Neural cell (in vitro differentiated cells): ENCODE results near the gene PROSER1. TPM values are rescaled to one million over a fixed set of nuclear protein-coding genes. Genes with fewer than 3 reads are reported as not detected.

Experiments
- H2AFZ ChIP-seq: fragments of 200-600, 300-800 bp; sonication (generic), shearing (Covaris generic); 2 replicates; pipeline ENCODE4 v1.6.0; 2014; ENCODE audit warnings: low read depth, mild to moderate bottlenecking, antibody characterized with exemption, low read length, moderate library complexity
- H3F3A ChIP-seq: fragments of 200-600 bp; shearing (Covaris generic); 2 replicates; pipeline ENCODE4 v1.6.1; 2016; ENCODE audit warnings: mild to moderate bottlenecking, moderate library complexity, mixed read lengths, antibody characterized with exemption, low read length; ENCODE audit not compliant: insufficient read depth, poor library complexity, severe bottlenecking
- H3K27ac ChIP-seq: fragments of 200-600, 300-800 bp; sonication (generic), shearing (Covaris generic); 2 replicates; pipeline ENCODE4 v1.5.1; 2014; ENCODE audit warnings: mild to moderate bottlenecking, low read length, moderate library complexity
- H3K27me3 ChIP-seq: fragments of 300-800, 200-600 bp; sonication (generic), shearing (Covaris generic); 2 replicates; pipeline ENCODE4 v1.6.0; 2014; ENCODE audit warnings: mild to moderate bottlenecking, low read depth, low read length, moderate library complexity; ENCODE audit not compliant: insufficient read depth
- H3K36me3 ChIP-seq: fragments of 300-800, 200-600 bp; sonication (generic), shearing (Covaris generic); 2 replicates; pipeline ENCODE4 v1.5.1; 2014; ENCODE audit warnings: mild to moderate bottlenecking, antibody characterized with exemption, low read length, moderate library complexity; ENCODE audit not compliant: insufficient read depth
- H3K4me2 ChIP-seq: fragments of 300-800, 200-600 bp; sonication (generic), shearing (Covaris generic); 2 replicates; pipeline ENCODE4 v1.6.0; 2014; ENCODE audit warnings: mild to moderate bottlenecking, low read length
- H3K4me3 ChIP-seq: fragments of 300-800, 200-600 bp; sonication (generic), shearing (Covaris generic); 2 replicates; pipeline ENCODE4 v1.5.1; 2014; ENCODE audit warnings: mild to moderate bottlenecking, low read length, moderate library complexity
- H3K79me2 ChIP-seq: fragments of 200-600 bp; shearing (Covaris generic); replicated peaks from 2 replicates; pipeline ENCODE4 v1.6.0; 2014; ENCODE audit warnings: mild to moderate bottlenecking, low read length, moderate library complexity; ENCODE audit not compliant: insufficient read depth
- H3K9ac ChIP-seq: fragments of 300-800, 200-600 bp; sonication (generic), shearing (Covaris generic); 2 replicates; pipeline ENCODE4 v1.6.1; 2016; ENCODE audit warnings: mild to moderate bottlenecking, low read length, mixed read lengths
- H3K9me2 ChIP-seq: fragments of 200-600 bp; shearing (Covaris generic); 2 replicates; pipeline ENCODE4 v1.6.1; 2016; ENCODE audit warnings: mild to moderate bottlenecking, low read length, mixed read lengths; ENCODE audit not compliant: insufficient read depth
- H3K9me3 ChIP-seq: fragments of 200-600, 300-800 bp; sonication (generic), shearing (Covaris generic); 2 replicates; pipeline ENCODE4 v1.6.1; 2016; ENCODE audit warnings: mild to moderate bottlenecking, mixed run types, low read length, moderate library complexity, mixed read lengths
- H4K20me1 ChIP-seq: fragments of 200-600 bp; shearing (Covaris generic); 2 replicates; pipeline ENCODE4 v1.6.1; 2016; ENCODE audit warnings: mild to moderate bottlenecking, mixed run types; ENCODE audit not compliant: insufficient read depth
- EP300 ChIP-seq: fragments of 450-650 bp; conservative IDR thresholded peaks from 2 replicates; pipeline ENCODE4 v1.6.1; 2014; ENCODE audit warnings: antibody characterized with exemption, mild to moderate bottlenecking, moderate library complexity; ENCODE audit not compliant: poor library complexity, severe bottlenecking
- EZH2 ChIP-seq: fragments of 200-600, 300-800 bp; shearing (Covaris generic), sonication (generic); IDR thresholded peaks from 2 replicates; pipeline ENCODE4 v1.6.1; 2014; ENCODE audit warnings: antibody characterized with exemption, low read length, borderline replicate concordance, mild to moderate bottlenecking; ENCODE audit not compliant: insufficient read depth, poor library complexity, severe bottlenecking
- MXI1 ChIP-seq: fragments of 450-650 bp; conservative IDR thresholded peaks from 2 replicates; pipeline ENCODE4 v1.6.1; 2014; ENCODE audit warnings: antibody characterized with exemption, mild to moderate bottlenecking; ENCODE audit not compliant: poor library complexity, severe bottlenecking
- POLR2AphosphoS5 ChIP-seq: IDR thresholded peaks from 2 replicates; pipeline ENCODE4 v1.6.1; 2012
- RAD21 ChIP-seq: fragments of 450-650 bp; conservative IDR thresholded peaks from 2 replicates; pipeline ENCODE4 v1.6.1; 2014; ENCODE audit warnings: antibody characterized with exemption, mild to moderate bottlenecking, moderate library complexity
- SMC3 ChIP-seq: fragments of 450-650 bp; conservative IDR thresholded peaks from 2 replicates; pipeline ENCODE4 v1.6.1; 2014; ENCODE audit warnings: antibody characterized with exemption, mild to moderate bottlenecking, moderate library complexity; ENCODE audit not compliant: poor library complexity
- TAF1 ChIP-seq: IDR thresholded peaks from 2 replicates; pipeline ENCODE4 v1.6.1; 2012; ENCODE audit warnings: low read depth
- polyA plus RNA-seq: library from polyadenylated mRNA; depleted of rRNA; stranded (reverse); fragments of >200 nt; gene quantifications from 2 replicates; pipeline ENCODE4 v1.2.3, GENCODE V29; 2014
- TF ChIP-seq, protein P1 (sequence below): fragments of 450-650 bp; IDR thresholded peaks from 2 replicates; pipeline ENCODE4 v1.5.1; 2014; ENCODE audit warnings: antibody characterized with exemption, mild to moderate bottlenecking, moderate library complexity; ENCODE audit not compliant: poor library complexity, severe bottlenecking
- TF ChIP-seq, protein P2 (sequence below): IDR thresholded peaks from 2 replicates; pipeline ENCODE4 v1.6.1; 2012; ENCODE audit warnings: borderline replicate concordance

PROSER1 gene
- polyA plus RNA-seq, 1 donor from 2014 or later, result 28.2 TPM

DNA sequence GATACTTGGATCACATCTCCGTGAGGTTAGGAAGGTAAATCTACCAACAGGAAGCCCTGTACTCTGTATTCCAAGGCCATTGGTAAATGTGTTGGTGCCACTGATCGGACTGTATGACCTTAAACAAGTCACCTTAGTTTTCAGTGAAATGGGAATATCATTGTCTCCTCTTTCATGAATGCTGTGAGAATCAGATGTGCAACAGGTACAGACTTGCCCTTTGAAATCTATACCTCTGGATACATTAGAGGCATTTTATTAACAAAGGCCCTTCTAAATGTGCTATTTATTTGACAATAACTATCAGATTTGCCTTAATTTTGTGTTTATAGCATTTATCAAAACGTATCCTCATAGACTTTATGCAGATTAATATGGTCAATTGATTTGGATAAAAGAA, 11.4 kb upstream of the PROSER1 start:
- no peaks in the 10 kb centered on the region for H4K20me1 ChIP-seq
- H3K9ac ChIP-seq, result no peak overlapping the region
- H3K27me3 ChIP-seq, result no peaks in the 10 kb centered on the region
- no peak overlapping the region for H3K27ac ChIP-seq
- no peaks in the 10 kb centered on the region for H3K9me2 ChIP-seq
- no peak overlapping the region for H3K4me3 ChIP-seq
- no peaks in the 10 kb centered on the region for H3K9me3 ChIP-seq
- H2AFZ ChIP-seq, result no peak overlapping the region
- TF ChIP-seq SMC3 (no peak), EZH2 (no peak), MXI1 (no peak), EP300 (no peak), TAF1 (no peak)
- no peaks in the 10 kb centered on the region for H3K79me2 ChIP-seq
- no peaks in the 10 kb centered on the region for H3K36me3 ChIP-seq
- no peaks in the 10 kb centered on the region for H3F3A ChIP-seq
- H3K4me2 ChIP-seq, result no peak overlapping the region

DNA sequence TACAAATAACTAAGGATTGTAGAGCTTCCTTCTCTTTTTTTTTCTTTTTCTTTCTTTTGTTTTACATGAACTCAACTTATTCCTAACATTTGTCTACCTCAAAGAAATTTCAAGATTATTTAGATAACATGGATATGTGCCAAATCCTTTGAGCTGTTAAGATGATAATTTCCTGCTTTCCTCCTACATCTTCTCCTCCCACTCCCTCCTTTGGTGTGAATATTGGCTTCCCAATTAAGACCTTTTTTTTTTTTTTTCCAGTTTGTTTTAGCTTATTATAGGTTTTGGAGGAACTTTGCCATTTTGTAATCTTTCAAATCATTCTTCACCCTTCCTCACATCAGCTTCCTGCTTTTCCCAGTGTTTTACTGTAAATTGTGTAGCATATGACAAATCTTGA, 10.9 kb upstream of the PROSER1 start:
- no peak overlapping the region for H3K27ac ChIP-seq
- TF ChIP-seq EP300 (no peak), MXI1 (no peak), RAD21 (no peak), EZH2 (no peak), SMC3 (no peak), POLR2AphosphoS5 (no peak), TAF1 (no peak)
- TF ChIP-seq, protein P1, sequence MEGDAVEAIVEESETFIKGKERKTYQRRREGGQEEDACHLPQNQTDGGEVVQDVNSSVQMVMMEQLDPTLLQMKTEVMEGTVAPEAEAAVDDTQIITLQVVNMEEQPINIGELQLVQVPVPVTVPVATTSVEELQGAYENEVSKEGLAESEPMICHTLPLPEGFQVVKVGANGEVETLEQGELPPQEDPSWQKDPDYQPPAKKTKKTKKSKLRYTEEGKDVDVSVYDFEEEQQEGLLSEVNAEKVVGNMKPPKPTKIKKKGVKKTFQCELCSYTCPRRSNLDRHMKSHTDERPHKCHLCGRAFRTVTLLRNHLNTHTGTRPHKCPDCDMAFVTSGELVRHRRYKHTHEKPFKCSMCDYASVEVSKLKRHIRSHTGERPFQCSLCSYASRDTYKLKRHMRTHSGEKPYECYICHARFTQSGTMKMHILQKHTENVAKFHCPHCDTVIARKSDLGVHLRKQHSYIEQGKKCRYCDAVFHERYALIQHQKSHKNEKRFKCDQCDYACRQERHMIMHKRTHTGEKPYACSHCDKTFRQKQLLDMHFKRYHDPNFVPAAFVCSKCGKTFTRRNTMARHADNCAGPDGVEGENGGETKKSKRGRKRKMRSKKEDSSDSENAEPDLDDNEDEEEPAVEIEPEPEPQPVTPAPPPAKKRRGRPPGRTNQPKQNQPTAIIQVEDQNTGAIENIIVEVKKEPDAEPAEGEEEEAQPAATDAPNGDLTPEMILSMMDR, result no peak
- TF ChIP-seq, protein P2, sequence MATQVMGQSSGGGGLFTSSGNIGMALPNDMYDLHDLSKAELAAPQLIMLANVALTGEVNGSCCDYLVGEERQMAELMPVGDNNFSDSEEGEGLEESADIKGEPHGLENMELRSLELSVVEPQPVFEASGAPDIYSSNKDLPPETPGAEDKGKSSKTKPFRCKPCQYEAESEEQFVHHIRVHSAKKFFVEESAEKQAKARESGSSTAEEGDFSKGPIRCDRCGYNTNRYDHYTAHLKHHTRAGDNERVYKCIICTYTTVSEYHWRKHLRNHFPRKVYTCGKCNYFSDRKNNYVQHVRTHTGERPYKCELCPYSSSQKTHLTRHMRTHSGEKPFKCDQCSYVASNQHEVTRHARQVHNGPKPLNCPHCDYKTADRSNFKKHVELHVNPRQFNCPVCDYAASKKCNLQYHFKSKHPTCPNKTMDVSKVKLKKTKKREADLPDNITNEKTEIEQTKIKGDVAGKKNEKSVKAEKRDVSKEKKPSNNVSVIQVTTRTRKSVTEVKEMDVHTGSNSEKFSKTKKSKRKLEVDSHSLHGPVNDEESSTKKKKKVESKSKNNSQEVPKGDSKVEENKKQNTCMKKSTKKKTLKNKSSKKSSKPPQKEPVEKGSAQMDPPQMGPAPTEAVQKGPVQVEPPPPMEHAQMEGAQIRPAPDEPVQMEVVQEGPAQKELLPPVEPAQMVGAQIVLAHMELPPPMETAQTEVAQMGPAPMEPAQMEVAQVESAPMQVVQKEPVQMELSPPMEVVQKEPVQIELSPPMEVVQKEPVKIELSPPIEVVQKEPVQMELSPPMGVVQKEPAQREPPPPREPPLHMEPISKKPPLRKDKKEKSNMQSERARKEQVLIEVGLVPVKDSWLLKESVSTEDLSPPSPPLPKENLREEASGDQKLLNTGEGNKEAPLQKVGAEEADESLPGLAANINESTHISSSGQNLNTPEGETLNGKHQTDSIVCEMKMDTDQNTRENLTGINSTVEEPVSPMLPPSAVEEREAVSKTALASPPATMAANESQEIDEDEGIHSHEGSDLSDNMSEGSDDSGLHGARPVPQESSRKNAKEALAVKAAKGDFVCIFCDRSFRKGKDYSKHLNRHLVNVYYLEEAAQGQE, result no peak
- no peak overlapping the region for H3K4me2 ChIP-seq
- H3K9ac ChIP-seq, result no peak overlapping the region
- no peak overlapping the region for H2AFZ ChIP-seq
- H3K79me2 ChIP-seq, result no peaks in the 10 kb centered on the region
- no peaks in the 10 kb centered on the region for H3K9me2 ChIP-seq
- H3K27me3 ChIP-seq, result no peaks in the 10 kb centered on the region
- H4K20me1 ChIP-seq, result no peaks in the 10 kb centered on the region
- no peaks in the 10 kb centered on the region for H3F3A ChIP-seq
- H3K9me3 ChIP-seq, result no peaks in the 10 kb centered on the region
- no peaks in the 10 kb centered on the region for H3K36me3 ChIP-seq
- no peak overlapping the region for H3K4me3 ChIP-seq

DNA sequence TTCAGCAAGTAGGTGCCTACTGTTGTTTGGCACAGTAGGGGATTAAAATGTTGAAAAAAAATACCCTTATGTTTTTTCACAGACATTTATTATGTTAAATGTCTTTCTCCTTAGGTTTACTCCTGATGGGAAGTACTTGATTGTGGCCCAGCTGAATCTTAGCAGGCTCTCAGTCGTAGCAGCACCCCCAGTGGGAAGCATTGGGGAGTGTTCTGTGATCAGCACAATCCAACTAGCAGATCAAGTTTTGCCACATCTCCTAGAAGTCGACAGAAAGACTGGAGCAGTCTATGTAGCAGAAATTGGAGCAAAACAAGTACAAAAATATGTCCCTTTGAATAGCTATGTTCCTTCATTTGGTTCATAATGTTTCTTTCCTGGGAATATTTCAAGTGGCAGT, 9.7 kb upstream of the PROSER1 start:
- Histone ChIP-seq H3K27ac (no peak overlapping the region), H4K20me1 (no peaks in the 10 kb centered on the region), H3K9me2 (no peaks in the 10 kb centered on the region), H3K4me2 (no peak overlapping the region), H2AFZ (no peak overlapping the region), H3K4me3 (no peak overlapping the region), H3F3A (no peaks in the 10 kb centered on the region), H3K9ac (no peak overlapping the region), H3K79me2 (no peaks in the 10 kb centered on the region), H3K36me3 (no peaks in the 10 kb centered on the region), H3K27me3 (no peaks in the 10 kb centered on the region), H3K9me3 (no peaks in the 10 kb centered on the region)
- TF ChIP-seq RAD21 (no peak), POLR2AphosphoS5 (no peak), EP300 (no peak)
